ENCODE data around the gene DCBLD2. TPM values are rescaled to one million over a fixed set of nuclear protein-coding genes. Genes with fewer than 3 reads are reported as not detected.

The DCBLD2 gene
- polyA plus RNA-seq, 3 donors: 0.17 to 1.1 (median 0.45) TPM

- no peak for DNase-seq
These were observed 12.9 kb upstream of the DCBLD2 start for GRCh38 chr3:98914210-98915080.

GRCh38 chr3:98912448-98912847, 11.0 kb upstream of the DCBLD2 start:
- no peaks in the 10 kb centered on the region for H3K4me1 ChIP-seq (ENCODE audit: control insufficient read depth in 1 of 2, insufficient read depth in 2 of 2, low read length in 2 of 2)
- no peak overlapping the region for H3K9ac ChIP-seq (ENCODE audit: insufficient read depth, low read length, poor library complexity, severe bottlenecking)
- no peaks in the 10 kb centered on the region for H3K79me2 ChIP-seq (ENCODE audit: insufficient read depth, low read length)
- H3K4me2 ChIP-seq (replicated peaks; ENCODE audit: extremely low read depth, low read length, poor library complexity, severe bottlenecking): no peak overlapping the region
- H3K4me3 ChIP-seq (replicated peaks in 1 of 3; ENCODE audit: low read depth in 2 of 3, low read length in 3 of 3): no peak overlapping the region
- peaks cover 0 to 9% (median 2%) of the 10 kb centered on the region in 7 donors for H3K9me3 Mint-ChIP-seq
- H3K27me3 Mint-ChIP-seq (ENCODE audit: low read depth in 3 of 3): peaks cover 4 to 8% (median 5%) of the 10 kb centered on the region in 3 donors
- no peak overlapping the region for H3K4me3 Mint-ChIP-seq
- no peaks in the 10 kb centered on the region for H3K36me3 Mint-ChIP-seq
- H3K27ac Mint-ChIP-seq: no peak overlapping the region
- no peaks in the 10 kb centered on the region for H3K4me1 Mint-ChIP-seq
- peaks cover 2 to 3% of the 10 kb centered on the region in 2 donors for H3K27me3 ChIP-seq (ENCODE audit: control insufficient read depth in 2 of 2, insufficient read depth in 2 of 2, low read length in 2 of 2)
- no peaks in the 10 kb centered on the region for H3K9me3 ChIP-seq (replicated peaks in 1 of 2; ENCODE audit: control insufficient read depth in 1 of 2, insufficient read depth in 1 of 2, low read length in 2 of 2)
- no peaks in the 10 kb centered on the region for H3K36me3 ChIP-seq (replicated peaks in 1 of 2; ENCODE audit: control insufficient read depth in 1 of 2, insufficient read depth in 2 of 2, low read length in 2 of 2)
- no CpG with 5 or more reads among the region's 1 CpG for WGBS (ENCODE audit: insufficient coverage)
- H2AFZ ChIP-seq (ENCODE audit: insufficient read depth, low read depth, low read length, poor library complexity, severe bottlenecking): no peak overlapping the region
- DNase-seq: no peak
- no peaks in the 10 kb centered on the region for H4K20me1 ChIP-seq (ENCODE audit: insufficient read depth, low read length)
- TF ChIP-seq CTCF (IDR thresholded peaks at IDR 0.05): no peak
- intact Hi-C loops (cut with micrococcal nuclease): no loop called here
- no peak overlapping the region for H3K27ac ChIP-seq (ENCODE audit: low read depth in 1 of 2, low read length in 2 of 2)

More at GRCh38 chr3:98914210-98915080, 12.9 kb upstream of the DCBLD2 start:
- Histone ChIP-seq H4K20me1 (ENCODE audit: insufficient read depth, low read length) (no peaks in the 10 kb centered on the region), H3K4me1 (ENCODE audit: control insufficient read depth in 1 of 2, insufficient read depth in 2 of 2, low read length in 2 of 2) (no peaks in the 10 kb centered on the region), H3K36me3 (replicated peaks in 1 of 2; ENCODE audit: control insufficient read depth in 1 of 2, insufficient read depth in 2 of 2, low read length in 2 of 2) (no peaks in the 10 kb centered on the region), H2AFZ (ENCODE audit: insufficient read depth, low read depth, low read length, poor library complexity, severe bottlenecking) (no peak overlapping the region), H3K79me2 (ENCODE audit: insufficient read depth, low read length) (no peaks in the 10 kb centered on the region), H3K27me3 (ENCODE audit: control insufficient read depth in 2 of 2, insufficient read depth in 2 of 2, low read length in 2 of 2) (peaks cover 2 to 3% of the 10 kb centered on the region in 2 donors), H3K27ac (ENCODE audit: low read depth in 1 of 2, low read length in 2 of 2) (no peak overlapping the region), H3K4me2 (replicated peaks; ENCODE audit: extremely low read depth, low read length, poor library complexity, severe bottlenecking) (no peak overlapping the region), H3K4me3 (replicated peaks in 1 of 3; ENCODE audit: low read depth in 2 of 3, low read length in 3 of 3) (no peak overlapping the region), H3K9me3 (replicated peaks in 1 of 2; ENCODE audit: control insufficient read depth in 1 of 2, insufficient read depth in 1 of 2, low read length in 2 of 2) (no peaks in the 10 kb centered on the region), H3K9ac (ENCODE audit: insufficient read depth, low read length, poor library complexity, severe bottlenecking) (no peak overlapping the region)
- TF ChIP-seq CTCF (IDR thresholded peaks at IDR 0.05): no peak
- Mint-ChIP-seq H3K4me3 (no peak overlapping the region), H3K27ac (no peak overlapping the region), H3K9me3 (peaks cover 0 to 5% (median 0%) of the 10 kb centered on the region in 7 donors), H3K36me3 (no peaks in the 10 kb centered on the region), H3K27me3 (ENCODE audit: low read depth in 3 of 3) (peaks cover 4 to 10% (median 7%) of the 10 kb centered on the region in 3 donors), H3K4me1 (no peaks in the 10 kb centered on the region)
- 95% methylated on average over 5 of the region's 10 CpGs for WGBS (ENCODE audit: insufficient coverage)
- intact Hi-C loops (cut with micrococcal nuclease): no loop called here

All from CD14-positive monocyte (primary cell).